Ectodermal cell (in vitro differentiated cells): ENCODE results near the gene CHRNG.

Experiments used
- H3K27ac ChIP-seq: 2 replicates; pipeline ENCODE4 v1.7.0; 2013; ENCODE audit warnings: mild to moderate bottlenecking, low read depth, low read length; ENCODE audit not compliant: insufficient read depth, poor library complexity, severe bottlenecking
- H3K27me3 ChIP-seq: 2 replicates; pipeline ENCODE4 v1.7.0; 2013; ENCODE audit warnings: mild to moderate bottlenecking, low read length; ENCODE audit not compliant: insufficient read depth, control insufficient read depth, poor library complexity, severe bottlenecking
- H3K36me3 ChIP-seq: one replicate; pipeline ENCODE4 v1.7.0; 2013; ENCODE audit warnings: low read length; ENCODE audit not compliant: control insufficient read depth, insufficient read depth
- H3K4me1 ChIP-seq: one replicate; pipeline ENCODE4 v1.7.0; 2013; ENCODE audit warnings: low read length; ENCODE audit not compliant: control insufficient read depth, insufficient read depth
- H3K4me3 ChIP-seq: 2 replicates; pipeline ENCODE4 v1.7.0; 2013; ENCODE audit warnings: low read depth, low read length, control low read depth; ENCODE audit not compliant: insufficient read depth
- H3K9me3 ChIP-seq: 2 replicates; pipeline ENCODE4 v1.7.0; 2013; ENCODE audit warnings: mild to moderate bottlenecking, low read length, moderate library complexity; ENCODE audit not compliant: control insufficient read depth
- WGBS, 2 experiments: methylation state at CpG; one replicate each; pipeline ENCODE4 v1.1.7; 2013; ENCODE audit warnings: missing lambda C conversion rate in 2 of 2; 5-methylcytosine and 5-hydroxymethylcytosine counted together

CHRNG gene

DNA sequence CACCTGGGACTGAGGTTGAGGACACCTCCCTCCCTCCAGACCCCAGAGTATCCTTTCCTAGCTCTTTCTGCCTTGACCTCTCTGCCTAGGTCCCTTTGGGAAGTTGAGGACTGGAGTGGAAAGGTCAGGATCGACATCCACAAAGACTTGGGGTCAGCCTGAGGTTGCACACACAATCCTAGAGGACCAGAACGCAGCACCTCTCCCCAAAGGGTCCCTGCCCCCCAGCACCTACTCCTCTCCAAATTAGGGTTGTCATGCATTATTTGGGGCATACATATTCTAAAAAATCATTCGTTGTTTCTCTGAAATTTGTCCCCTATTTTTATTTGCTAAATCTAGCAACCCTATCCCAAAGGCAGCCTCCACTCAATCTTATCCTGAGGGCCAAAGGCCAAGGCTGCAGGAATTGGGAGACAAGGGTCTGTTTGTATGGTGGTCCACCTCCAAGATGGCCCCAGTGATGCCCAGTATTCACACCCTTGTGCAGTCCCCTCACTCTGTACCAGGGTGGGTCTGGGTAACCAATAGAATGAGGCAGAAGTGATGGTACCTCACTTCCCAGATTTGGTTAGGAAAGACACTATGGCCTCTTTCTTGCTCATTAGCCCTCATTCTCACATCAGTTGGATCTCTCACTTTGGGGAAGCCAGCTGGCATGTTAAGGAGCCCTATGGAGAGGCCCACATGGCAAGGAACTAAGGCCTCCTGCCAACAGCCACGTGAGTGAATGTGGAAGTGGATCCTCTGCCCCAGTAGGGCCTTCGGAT lies 3.5 kb upstream of the CHRNG start:
- 89 to 94% methylated on average over 5 of the region's 5 CpGs for WGBS, 2 experiments
- Histone ChIP-seq H3K27ac (no peak overlapping the region), H3K27me3 (no peaks in the 10 kb centered on the region), H3K36me3 (no peaks in the 10 kb centered on the region), H3K4me1 (peaks cover 14% of the 10 kb centered on the region), H3K9me3 (no peaks in the 10 kb centered on the region), H3K4me3 (no peak overlapping the region)

DNA sequence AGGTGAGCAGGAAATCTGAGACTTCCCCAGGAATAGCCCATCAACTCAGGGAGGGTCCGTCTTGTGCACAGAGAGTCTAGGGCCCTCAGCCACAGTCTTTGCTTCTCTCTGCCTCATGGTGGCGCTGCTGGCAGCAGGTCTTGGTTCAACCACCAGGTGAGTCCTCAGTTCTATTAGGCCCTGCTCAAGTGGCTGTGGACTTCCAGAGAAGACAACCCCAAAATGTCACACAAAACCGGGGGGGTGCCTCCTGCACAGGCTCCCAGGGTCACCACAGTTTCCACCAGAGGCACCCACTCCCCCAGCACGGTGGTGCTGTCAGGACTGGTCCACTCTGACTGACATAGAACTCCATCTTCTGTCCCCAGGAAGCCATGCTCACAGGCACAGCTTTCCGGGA lies 2.4 kb upstream of the CHRNG start:
- WGBS, 2 experiments: 73 to 77% methylated on average over 5 of the region's 5 CpGs
- H3K4me3 ChIP-seq: no peak overlapping the region
- no peaks in the 10 kb centered on the region for H3K9me3 ChIP-seq
- no peaks in the 10 kb centered on the region for H3K36me3 ChIP-seq
- H3K27me3 ChIP-seq: no peaks in the 10 kb centered on the region
- H3K27ac ChIP-seq: no peak overlapping the region
- H3K4me1 ChIP-seq: peaks cover 14% of the 10 kb centered on the region

DNA sequence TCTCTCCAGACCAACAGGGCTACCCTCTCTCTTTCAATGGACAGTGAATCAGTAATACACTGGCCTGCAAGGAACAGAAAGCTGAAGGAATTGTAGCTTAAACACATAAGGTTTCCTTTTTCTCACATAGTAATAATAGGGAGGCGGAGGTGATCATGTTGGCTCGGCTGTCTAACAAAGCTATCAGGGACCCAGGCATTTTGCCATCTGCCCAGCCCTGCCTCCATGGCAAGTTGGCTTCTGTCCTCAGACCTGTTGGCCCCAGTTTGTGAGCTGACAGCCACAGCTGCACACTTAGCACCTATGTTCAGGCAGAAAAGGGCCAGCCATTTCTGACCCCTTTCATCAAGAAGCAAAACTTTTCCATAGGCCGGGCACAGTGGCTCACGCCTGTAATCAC lies 2.0 kb upstream of the CHRNG start:
- H3K27ac ChIP-seq: no peak overlapping the region
- H3K36me3 ChIP-seq: no peaks in the 10 kb centered on the region
- no peaks in the 10 kb centered on the region for H3K27me3 ChIP-seq
- 89 to 91% methylated on average over 4 of the region's 4 CpGs for WGBS, 2 experiments
- peaks cover 14% of the 10 kb centered on the region for H3K4me1 ChIP-seq
- H3K4me3 ChIP-seq: no peak overlapping the region
- no peaks in the 10 kb centered on the region for H3K9me3 ChIP-seq

DNA sequence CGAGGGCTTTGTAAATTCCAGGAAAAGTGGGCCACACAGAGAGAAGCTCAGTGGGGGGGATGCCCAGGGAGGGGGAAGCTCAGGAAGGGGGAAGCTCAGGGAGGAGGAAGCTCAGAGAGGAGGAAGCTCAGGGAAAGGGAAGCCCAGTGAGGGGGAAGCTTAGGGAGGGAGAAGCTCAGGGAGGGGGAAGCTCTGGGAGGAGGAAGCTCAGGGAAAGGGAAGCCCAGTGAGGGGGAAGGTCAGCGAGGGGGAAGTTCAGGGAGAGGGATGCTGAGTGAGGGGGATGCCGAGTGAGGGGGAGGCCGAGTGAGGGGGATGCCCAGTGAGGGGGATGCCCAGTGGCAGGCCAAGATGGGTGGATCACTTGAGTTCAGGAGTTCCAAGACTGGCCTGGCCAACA lies 821 bp upstream of the CHRNG start:
- no peaks in the 10 kb centered on the region for H3K27me3 ChIP-seq
- H3K9me3 ChIP-seq: no peaks in the 10 kb centered on the region
- H3K27ac ChIP-seq: no peak overlapping the region
- no peaks in the 10 kb centered on the region for H3K36me3 ChIP-seq
- peaks cover 14% of the 10 kb centered on the region for H3K4me1 ChIP-seq
- WGBS, 2 experiments: 47 to 52% methylated on average over 4 of the region's 4 CpGs
- H3K4me3 ChIP-seq: no peak overlapping the region

DNA sequence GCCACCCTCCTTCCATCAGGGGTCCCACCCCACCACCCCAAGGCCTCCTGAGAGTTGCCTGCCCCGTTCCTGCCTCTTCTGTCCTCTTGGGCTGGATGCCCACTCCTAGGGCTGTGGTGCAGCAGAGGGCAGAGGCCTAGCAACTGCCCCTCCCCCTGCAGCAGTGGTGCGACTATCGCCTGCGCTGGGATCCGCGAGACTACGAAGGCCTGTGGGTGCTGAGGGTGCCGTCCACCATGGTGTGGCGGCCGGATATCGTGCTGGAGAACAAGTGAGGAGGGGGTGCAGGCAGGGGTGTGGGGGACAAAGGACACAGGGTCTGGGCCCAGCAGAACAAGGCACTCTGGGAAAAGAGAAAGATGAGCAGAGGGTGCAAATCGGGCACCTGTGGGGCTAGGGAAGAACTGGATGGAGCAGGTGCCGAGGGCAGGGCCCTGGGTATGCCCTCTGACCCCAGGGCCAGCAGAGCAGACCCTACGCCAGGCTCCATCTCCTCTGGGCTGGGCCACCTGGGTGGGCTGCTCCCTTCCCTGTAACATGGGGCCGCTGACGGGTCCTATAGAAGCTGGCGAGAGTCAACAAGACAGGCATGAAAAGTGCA lies 1.0 kb downstream of the CHRNG start:
- H3K9me3 ChIP-seq: no peaks in the 10 kb centered on the region
- 94 to 95% methylated on average over 17 of the region's 17 CpGs for WGBS, 2 experiments
- H3K4me1 ChIP-seq: peaks cover 14% of the 10 kb centered on the region
- peaks cover under 1% of the 10 kb centered on the region for H3K36me3 ChIP-seq
- H3K27ac ChIP-seq: no peak overlapping the region
- no peak overlapping the region for H3K4me3 ChIP-seq
- H3K27me3 ChIP-seq: no peaks in the 10 kb centered on the region

DNA sequence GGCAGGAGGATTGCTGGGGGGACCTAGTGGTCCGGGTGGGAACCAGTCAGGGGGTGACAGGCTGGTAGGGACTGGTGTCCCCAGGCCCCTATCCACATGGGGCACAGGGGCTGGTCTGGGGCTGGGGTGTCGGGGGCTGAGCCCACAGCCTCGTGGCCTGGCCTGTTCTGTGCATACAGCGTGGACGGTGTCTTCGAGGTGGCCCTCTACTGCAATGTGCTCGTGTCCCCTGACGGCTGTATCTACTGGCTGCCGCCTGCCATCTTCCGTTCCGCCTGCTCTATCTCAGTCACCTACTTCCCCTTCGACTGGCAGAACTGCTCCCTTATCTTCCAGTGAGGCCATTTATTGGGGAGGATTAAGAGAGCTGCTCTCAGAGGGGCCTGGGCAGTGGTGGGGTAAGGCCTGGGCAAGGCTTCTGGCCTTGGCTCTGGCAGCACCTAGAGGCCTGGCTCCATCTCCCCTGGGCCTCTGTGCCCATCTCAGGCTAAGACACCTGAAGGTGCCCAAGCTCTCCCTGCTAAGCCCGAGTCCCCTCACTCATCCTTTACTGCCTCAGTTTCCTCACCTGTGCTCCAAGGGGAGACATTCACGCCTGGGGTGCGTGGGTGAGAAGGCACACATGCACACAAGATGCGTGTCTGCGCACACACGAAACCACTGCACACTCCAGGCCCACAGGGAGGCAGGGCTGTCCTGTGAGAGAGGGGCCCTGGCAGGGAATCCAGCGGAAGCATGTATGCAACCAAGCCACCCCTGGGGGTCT lies 1.9 kb downstream of the CHRNG start:
- H3K27me3 ChIP-seq: no peaks in the 10 kb centered on the region
- H3K9me3 ChIP-seq: no peaks in the 10 kb centered on the region
- H3K4me1 ChIP-seq: peaks cover 14% of the 10 kb centered on the region
- no peak overlapping the region for H3K27ac ChIP-seq
- WGBS, 2 experiments: 94 to 96% methylated on average over 19 of the region's 19 CpGs
- H3K4me3 ChIP-seq: no peak overlapping the region
- H3K36me3 ChIP-seq: peaks cover 5% of the 10 kb centered on the region

DNA sequence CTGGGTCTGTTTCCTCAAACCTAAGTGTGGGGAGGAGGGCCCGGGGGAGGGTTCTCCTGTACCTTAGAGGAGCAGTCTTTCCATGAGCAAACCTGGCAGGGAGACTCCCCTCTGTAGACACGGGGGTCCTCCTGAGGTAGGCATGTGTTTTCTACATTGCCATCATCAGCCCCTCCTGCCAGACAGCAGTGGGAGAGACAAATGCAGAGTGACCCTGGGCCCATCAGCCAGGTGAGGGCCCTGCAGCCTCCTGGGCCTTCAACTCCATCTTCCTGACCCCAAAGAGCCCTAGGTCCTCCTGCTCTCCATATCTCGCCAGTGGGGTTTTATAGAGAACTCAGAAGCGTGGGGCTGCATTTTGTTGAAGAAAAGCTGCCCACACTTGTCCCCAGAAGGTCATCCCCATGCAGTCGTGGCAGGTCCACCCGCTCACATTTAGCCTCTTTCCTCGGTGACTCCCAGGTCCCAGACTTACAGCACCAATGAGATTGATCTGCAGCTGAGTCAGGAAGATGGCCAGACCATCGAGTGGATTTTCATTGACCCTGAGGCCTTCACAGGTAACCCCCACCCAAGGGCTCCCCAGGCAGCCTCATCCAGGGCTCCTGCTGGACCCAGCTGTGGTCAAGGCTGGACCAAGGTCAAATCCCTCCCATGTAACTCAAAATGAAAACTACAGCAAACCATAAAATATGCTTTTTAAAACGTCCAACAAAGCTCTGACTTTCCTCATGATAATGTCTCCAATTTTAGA lies 2.6 kb downstream of the CHRNG start:
- Histone ChIP-seq H3K4me3 (no peak overlapping the region), H3K9me3 (no peaks in the 10 kb centered on the region), H3K36me3 (peaks cover 7% of the 10 kb centered on the region), H3K27me3 (no peaks in the 10 kb centered on the region), H3K4me1 (peaks cover 14% of the 10 kb centered on the region), H3K27ac (no peak overlapping the region)
- 80 to 83% methylated on average over 9 of the region's 9 CpGs for WGBS, 2 experiments

DNA sequence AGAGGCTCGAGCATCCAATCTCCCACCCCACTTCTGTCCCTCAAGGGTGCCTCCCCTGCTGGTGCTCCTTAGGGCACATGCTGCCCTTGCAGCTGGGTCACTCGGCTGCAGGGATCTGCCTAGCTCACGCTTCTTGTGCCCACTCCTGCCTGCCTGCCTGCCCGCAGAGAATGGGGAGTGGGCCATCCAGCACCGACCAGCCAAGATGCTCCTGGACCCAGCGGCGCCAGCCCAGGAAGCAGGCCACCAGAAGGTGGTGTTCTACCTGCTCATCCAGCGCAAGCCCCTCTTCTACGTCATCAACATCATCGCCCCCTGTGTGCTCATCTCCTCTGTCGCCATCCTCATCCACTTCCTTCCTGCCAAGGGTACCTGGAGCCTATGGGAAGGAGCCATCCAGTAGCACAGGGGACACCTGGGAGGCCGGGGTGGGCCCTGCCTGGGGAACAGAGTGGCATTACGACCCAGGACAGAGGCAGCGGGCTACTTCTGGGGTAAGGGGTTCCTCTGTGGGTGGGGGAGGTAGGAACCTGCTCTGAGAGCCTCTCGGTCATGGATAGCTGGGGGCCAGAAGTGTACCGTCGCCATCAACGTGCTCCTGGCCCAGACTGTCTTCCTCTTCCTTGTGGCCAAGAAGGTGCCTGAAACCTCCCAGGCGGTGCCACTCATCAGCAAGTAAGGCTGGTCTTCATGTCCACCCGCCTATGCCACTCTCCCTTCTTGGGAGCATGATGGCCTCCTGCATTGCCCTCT lies 3.4 kb downstream of the CHRNG start:
- no peaks in the 10 kb centered on the region for H3K27me3 ChIP-seq
- WGBS, 2 experiments: 95% methylated on average over 20 of the region's 20 CpGs
- H3K4me3 ChIP-seq: no peak overlapping the region
- H3K36me3 ChIP-seq: peaks cover 11% of the 10 kb centered on the region
- no peak overlapping the region for H3K27ac ChIP-seq
- H3K9me3 ChIP-seq: no peaks in the 10 kb centered on the region
- peaks cover 14% of the 10 kb centered on the region for H3K4me1 ChIP-seq

DNA sequence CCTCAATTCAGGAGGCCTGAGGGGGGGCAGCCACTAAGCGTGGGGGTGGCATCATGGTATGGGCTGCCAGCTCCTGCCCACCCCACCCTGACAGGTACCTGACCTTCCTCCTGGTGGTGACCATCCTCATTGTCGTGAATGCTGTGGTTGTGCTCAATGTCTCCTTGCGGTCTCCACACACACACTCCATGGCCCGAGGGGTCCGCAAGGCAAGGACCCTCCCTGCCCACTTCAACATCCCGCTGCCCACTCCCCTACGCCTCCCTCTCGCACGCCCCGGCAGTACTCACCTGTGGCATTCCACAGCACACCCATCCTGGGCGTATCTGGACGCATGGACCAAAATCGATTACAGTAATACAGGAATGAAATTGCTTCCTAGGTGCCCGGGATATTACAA lies 4.0 kb downstream of the CHRNG start:
- Histone ChIP-seq H3K27ac (no peak overlapping the region), H3K36me3 (peaks cover 11% of the 10 kb centered on the region), H3K27me3 (no peaks in the 10 kb centered on the region), H3K9me3 (no peaks in the 10 kb centered on the region), H3K4me3 (no peak overlapping the region), H3K4me1 (peaks cover 14% of the 10 kb centered on the region)
- WGBS, 2 experiments: 89% methylated on average over 14 of the region's 14 CpGs
